ENCODE measurements around the gene TAS2R41.

Gene TAS2R41

GRCh38 chr7:143493751-143494150 lies 16.1 kb downstream of the TAS2R41 start:
- DNase-seq (ENCODE audit: low read depth, low spot score): no peak

- no peak for DNase-seq (ENCODE audit: low read depth, low spot score)
These were observed 16.9 kb downstream of the TAS2R41 start for GRCh38 chr7:143494622-143495021.

GRCh38 chr7:143495851-143496250 lies 18.2 kb downstream of the TAS2R41 start:
- no peak for DNase-seq (ENCODE audit: low read depth, low spot score)

GRCh38 chr7:143496263-143496662 lies 18.6 kb downstream of the TAS2R41 start:
- DNase-seq (ENCODE audit: low read depth, low spot score): no peak

GRCh38 chr7:143497008-143497795 lies 19.5 kb downstream of the TAS2R41 start:
- DNase-seq (ENCODE audit: low read depth, low spot score): no peak

GRCh38 chr7:143499246-143499645 lies 21.6 kb downstream of the TAS2R41 start:
- DNase-seq (ENCODE audit: low read depth, low spot score): no peak

- no peak for DNase-seq (ENCODE audit: low read depth, low spot score)
These were observed 22.2 kb downstream of the TAS2R41 start for GRCh38 chr7:143499743-143500348.

GRCh38 chr7:143503261-143503660 lies 25.6 kb downstream of the TAS2R41 start:
- DNase-seq (ENCODE audit: low read depth, low spot score): no peak

- no peak for DNase-seq (ENCODE audit: low read depth, low spot score)
These were observed 26.7 kb downstream of the TAS2R41 start for GRCh38 chr7:143504215-143504936.

- no peak for DNase-seq (ENCODE audit: low read depth, low spot score)
These were observed 27.2 kb downstream of the TAS2R41 start for GRCh38 chr7:143504937-143505297.

GRCh38 chr7:143505838-143506237 lies 28.2 kb downstream of the TAS2R41 start:
- DNase-seq (ENCODE audit: low read depth, low spot score): no peak

- no peak for DNase-seq (ENCODE audit: low read depth, low spot score)
These were observed 29.4 kb downstream of the TAS2R41 start for GRCh38 chr7:143507094-143507518.

- DNase-seq (ENCODE audit: low read depth, low spot score): no peak
These were observed 29.9 kb downstream of the TAS2R41 start for GRCh38 chr7:143507534-143508055.

- DNase-seq (ENCODE audit: low read depth, low spot score): no peak
These were observed 33.4 kb downstream of the TAS2R41 start for GRCh38 chr7:143510854-143511592.

GRCh38 chr7:143511593-143512047 lies 33.9 kb downstream of the TAS2R41 start:
- no peak for DNase-seq (ENCODE audit: low read depth, low spot score)

GRCh38 chr7:143512488-143513340 lies 35.0 kb downstream of the TAS2R41 start:
- no peak for DNase-seq (ENCODE audit: low read depth, low spot score)

GRCh38 chr7:143514487-143514886 lies 36.8 kb downstream of the TAS2R41 start:
- DNase-seq (ENCODE audit: low read depth, low spot score): no peak

GRCh38 chr7:143514995-143515735 lies 37.5 kb downstream of the TAS2R41 start:
- DNase-seq (ENCODE audit: low read depth, low spot score): no peak

GRCh38 chr7:143516981-143517380 lies 39.3 kb downstream of the TAS2R41 start:
- no peak for DNase-seq (ENCODE audit: low read depth, low spot score)

- peak; percentile 71 for DNase-seq (ENCODE audit: low read depth, low spot score)
These were observed 40.8 kb downstream of the TAS2R41 start for GRCh38 chr7:143518521-143518920.
